NK-92 treated with Interleukin-12 subunit alpha and Interleukin-12 subunit beta, amount 100 ng/mL, for 24 hours (cell line): ENCODE measurements around the gene QSOX1.

Experiments
- DNase-seq: peaks from one replicate; lab custom pipeline; 2025; lab: John Stamatoyannopoulos, UW

The QSOX1 gene

GRCh38 chr1:180145446-180145845, 9.2 kb upstream of the QSOX1 start:
- DNase-seq = no peak

GRCh38 chr1:180150982-180151381, 3.7 kb upstream of the QSOX1 start:
- no peak for DNase-seq

- no peak for DNase-seq
These were observed 3.2 kb upstream of the QSOX1 start for GRCh38 chr1:180151508-180151907.

DNA sequence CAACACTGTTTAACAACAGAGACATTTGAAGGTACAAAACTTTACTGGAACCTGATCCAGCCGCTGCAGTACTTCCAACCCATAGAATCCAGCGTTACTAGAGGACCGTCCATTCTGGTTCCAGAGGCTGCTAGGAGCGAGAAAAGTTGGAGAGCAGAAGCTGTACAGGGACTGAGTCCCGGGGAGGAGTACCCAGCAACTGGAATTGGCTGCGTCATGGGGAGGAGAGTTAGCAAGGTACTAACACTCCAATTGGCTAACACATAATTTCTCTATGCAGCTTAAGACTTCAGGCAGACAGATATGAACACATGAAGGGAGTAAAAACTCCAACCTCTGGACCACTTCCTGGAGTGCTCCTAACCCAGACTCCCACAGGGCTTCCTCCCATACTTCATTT, 2.1 kb upstream of the QSOX1 start:
- no peak for DNase-seq

DNA sequence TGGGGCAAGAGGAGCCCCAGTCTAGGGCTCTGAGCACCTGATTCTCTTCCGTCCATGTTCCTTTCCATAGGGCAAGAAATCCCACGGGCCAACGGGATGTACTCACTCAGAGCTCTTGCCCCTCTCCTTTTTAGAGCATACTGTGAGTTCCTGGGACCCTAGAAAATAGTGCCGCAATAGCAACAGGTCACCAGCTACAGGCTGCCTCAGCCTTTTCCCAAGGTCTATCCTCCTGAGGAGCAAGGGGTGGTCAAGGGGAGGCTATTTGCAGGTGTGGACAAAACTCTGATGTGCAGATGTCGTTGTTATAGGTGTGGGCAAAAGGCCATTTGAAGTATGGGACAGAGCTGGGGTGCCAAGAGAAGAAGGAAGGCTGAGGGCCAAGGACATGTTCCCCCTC, 1.6 kb upstream of the QSOX1 start:
- DNase-seq = no peak

DNA sequence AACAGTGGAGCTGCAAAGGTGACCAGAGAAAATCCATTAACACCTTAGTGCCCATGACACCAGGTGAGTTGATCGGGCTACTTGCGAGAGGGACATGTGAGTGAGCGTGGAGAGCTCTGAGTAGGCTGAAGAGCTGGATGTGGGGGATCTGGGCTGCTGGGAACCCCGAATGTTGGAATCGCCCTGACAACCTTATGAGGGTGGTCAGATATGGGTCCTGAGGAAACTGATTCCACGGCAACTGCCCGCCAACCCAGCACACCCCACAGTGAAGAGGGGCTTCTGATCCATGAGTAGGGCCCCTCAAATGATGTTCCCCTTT, 705 bp upstream of the QSOX1 start:
- DNase-seq = no peak

- no peak for DNase-seq
These were observed 563 bp downstream of the QSOX1 start for GRCh38 chr1:180155182-180155682.

- DNase-seq = no peak
These were observed 1.5 kb downstream of the QSOX1 start for GRCh38 chr1:180156201-180156600.

DNA sequence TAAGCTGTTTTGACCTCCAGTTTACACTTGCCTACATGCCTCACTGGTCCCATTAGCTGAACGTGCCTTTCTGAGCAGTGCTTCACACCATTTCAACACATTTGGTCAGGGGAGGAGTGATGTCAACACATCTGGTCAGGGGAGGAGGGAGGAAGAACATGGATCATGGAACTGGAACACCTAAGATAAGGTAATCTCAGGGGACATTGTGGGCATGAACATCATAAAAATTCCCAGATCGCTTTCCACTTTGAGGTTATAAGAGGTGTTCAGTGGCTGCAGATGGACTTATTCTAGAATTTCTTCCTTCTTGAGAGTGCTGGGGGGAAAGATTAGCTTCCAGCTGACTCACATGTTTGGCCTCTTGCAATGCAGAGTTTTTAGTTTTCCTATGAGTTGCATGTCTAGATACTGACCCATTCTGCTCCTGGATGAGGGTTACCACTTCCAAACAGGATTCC, 2.0 kb downstream of the QSOX1 start:
- DNase-seq = no peak

DNA sequence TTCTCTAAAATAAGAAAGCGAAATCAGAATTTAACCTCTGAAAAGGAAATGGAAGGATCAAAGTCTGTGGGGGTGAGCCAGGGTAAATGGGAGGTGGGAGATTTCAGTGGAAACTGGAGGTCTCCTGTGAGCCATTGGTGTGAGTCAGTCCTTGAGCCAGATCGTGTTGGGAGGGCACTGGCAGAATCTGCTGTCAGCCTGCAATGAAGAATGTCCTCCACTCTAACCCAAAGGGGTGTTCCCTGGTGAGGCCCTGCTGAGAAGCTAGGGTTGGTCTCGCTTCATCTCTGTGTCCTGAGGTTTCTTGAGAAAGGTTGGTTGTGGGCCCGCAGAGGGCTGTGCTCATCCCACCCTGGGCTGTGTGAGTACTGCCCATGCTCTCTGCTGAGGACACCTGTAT, 2.4 kb downstream of the QSOX1 start:
- DNase-seq = no peak

DNA sequence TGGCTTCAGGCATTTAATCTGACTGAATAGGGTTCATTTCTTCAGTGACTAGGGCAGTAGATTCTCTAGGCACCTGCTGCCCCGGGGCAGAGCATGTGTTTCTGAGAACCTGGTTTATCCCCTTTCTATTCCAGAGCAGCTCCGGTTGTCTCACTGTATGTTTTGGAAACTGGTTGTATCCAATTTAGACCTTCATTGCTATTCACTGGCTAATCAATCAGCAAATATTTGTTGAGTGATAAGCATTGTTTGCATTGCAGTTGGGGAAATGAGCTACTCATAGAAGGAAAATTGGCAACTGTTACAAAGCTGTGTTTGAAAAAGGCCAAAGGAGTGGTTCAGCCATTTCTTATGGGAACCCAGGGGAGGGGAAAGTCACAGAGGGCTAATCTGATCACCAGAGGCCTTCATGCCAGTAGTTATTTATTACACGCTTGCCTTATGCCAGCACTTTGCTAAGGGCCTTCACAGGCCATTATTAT, 2.9 kb downstream of the QSOX1 start:
- no peak for DNase-seq

DNA sequence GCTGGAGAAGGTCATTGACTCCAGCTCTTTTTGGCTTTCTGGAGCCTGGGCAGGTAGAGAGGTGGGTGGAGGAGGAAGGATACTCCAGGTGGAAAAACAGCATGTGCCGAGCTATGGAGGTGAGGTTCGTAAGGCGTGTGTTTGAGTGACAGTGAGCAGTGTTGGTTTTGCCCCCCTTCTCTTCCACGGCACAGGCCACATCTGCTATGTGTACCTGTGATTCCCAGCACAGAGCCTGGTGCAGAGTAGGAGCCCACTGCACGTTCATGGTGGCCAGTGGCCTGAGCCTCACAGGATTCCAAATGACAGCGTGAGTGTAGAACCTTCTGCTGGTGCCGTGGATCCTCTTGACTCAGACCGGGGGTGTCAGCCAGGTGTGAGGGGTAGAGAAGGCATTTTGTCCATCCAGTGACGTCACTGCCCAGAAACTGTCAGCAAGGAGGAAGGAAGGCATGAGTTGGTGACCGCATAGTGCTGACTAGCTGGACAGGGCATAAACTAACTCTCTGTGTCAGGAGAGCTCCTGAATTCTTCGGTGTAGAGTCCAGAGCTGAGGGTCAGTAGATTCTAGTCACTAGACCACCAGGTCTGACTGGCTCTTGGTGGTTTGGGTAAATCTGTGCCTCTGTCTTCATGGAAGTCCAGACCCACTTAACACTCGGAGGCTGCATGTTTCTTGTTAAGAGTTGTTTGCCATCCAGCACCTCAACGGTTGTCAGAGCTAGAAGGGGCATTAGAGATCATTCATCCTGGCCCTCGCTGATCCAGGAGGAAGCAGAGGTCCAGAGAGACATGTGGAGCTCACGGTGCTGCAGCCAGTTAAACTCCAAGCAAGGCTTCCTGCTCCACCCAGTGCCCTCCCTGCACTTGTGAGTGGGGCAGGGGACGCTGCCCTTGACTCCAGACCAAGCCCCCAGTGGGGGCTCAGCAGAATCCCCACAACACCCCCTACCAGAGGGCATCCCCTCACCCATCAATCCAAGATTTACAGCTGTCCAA, 3.8 kb downstream of the QSOX1 start:
- no peak for DNase-seq

DNA sequence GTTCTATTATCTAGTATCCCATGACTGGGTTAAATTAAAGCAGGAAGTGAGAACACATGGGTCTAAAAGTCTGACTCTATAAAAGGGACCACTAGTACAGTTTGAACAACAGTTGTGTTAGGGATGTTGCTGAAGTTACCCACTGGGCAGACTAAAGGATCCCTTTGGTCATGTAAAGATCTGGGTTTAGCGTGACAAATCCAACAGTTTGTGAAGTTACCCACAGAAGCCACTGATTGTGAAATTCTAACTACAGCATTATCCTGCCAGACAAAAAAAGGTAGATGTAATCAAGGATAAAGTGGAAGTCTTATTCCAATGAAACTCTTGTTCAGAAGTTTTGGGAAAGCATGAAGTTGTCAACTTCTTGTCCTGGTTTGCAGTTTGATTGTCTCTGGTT, 5.7 kb downstream of the QSOX1 start:
- no peak for DNase-seq

GRCh38 chr1:180163041-180163440, 8.4 kb downstream of the QSOX1 start:
- no peak for DNase-seq

DNA sequence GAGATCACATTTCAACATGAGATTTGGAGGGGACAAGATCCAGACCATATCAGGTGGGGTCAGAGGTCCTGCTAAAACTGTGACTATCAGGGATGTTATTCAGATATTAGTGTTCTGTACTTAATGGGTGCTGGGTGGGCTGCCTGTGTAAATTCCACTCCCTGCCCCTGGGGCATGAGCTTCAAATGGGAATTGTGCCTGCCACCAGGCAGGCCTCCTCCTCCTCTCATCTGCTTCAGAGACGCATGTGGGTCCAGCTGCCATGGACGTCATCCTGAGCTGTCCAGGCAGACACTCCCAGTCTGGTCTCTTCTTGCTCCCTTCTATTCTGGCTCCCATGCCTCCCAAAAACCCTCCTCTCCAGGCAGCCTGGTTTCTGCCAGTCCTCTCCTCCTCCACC, 10.4 kb downstream of the QSOX1 start:
- no peak for DNase-seq

GRCh38 chr1:180165509-180166435, 11.1 kb downstream of the QSOX1 start:
- no peak for DNase-seq

DNA sequence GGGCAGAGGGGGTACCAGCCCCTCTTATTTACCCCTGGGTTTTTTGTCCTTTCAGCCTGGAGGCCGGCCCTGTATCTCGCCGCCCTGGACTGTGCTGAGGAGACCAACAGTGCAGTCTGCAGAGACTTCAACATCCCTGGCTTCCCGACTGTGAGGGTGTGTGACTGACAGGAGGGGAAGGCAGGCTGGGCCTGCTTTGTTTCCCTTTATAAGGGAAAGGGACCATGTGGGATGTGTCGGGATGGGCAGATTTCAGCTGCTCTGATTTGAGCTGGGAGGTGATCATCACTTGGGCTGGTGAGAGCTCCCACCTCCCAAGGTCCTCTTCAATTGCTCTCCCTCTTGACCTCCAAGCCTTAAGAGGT, 11.7 kb downstream of the QSOX1 start:
- DNase-seq = no peak

- DNase-seq = no peak
These were observed 12.5 kb downstream of the QSOX1 start for GRCh38 chr1:180167021-180167701.

DNA sequence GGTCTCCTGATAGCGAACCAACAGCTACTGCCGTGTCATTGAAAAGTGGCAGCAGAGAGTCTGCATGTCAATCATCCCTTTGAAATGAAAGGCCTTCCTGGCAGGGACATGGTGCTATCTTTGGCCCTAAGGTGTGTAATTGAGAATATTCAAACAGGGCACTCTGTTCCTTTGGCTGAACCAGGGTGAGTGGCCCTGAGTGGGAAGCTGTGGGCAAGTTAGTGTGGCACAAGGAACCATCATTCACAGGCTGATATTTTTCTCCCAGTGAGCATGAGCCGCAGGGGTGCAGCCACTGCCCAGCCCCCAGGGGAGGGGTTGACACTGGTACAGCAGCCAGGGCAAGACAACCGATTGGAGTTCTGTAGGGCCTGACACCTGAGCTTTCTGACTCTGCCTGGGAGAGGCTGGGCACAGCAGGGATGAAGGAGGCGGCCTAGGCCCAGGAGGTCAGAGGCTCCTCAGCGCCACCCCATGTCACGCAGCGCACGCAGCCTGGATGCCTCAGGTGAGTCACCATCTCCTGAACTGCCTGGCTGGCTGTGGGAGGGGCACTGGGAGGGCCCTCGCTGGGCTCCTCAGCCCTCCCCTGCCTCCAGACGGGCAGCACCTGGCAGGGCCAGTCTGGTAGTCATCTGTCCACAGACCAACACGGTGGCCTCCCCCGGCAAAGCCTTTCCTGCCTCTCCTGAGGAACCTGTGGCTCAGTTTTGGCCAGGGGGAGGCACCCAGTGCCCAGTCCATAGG, 13.2 kb downstream of the QSOX1 start:
- DNase-seq = no peak

GRCh38 chr1:180168786-180169639, 14.3 kb downstream of the QSOX1 start:
- no peak for DNase-seq
